HG03135 (cell line): ENCODE results near the gene UNC13D.

Experiments used
- ATAC-seq: cut with Tn5 transposase; IDR thresholded peaks from one replicate; pipeline ENCODE4 v1.9.1; 2021; ENCODE audit warnings: mild to moderate bottlenecking, moderate library complexity; ENCODE audit not compliant: unreplicated experiment

The UNC13D gene

GRCh38 chr17:75835654-75835987 lies 8.6 kb downstream of the UNC13D start:
- ATAC-seq, result no peak

GRCh38 chr17:75834928-75835653 lies 9.1 kb downstream of the UNC13D start:
- ATAC-seq, result no peak

GRCh38 chr17:75834279-75834920 lies 9.8 kb downstream of the UNC13D start:
- no peak for ATAC-seq

DNA sequence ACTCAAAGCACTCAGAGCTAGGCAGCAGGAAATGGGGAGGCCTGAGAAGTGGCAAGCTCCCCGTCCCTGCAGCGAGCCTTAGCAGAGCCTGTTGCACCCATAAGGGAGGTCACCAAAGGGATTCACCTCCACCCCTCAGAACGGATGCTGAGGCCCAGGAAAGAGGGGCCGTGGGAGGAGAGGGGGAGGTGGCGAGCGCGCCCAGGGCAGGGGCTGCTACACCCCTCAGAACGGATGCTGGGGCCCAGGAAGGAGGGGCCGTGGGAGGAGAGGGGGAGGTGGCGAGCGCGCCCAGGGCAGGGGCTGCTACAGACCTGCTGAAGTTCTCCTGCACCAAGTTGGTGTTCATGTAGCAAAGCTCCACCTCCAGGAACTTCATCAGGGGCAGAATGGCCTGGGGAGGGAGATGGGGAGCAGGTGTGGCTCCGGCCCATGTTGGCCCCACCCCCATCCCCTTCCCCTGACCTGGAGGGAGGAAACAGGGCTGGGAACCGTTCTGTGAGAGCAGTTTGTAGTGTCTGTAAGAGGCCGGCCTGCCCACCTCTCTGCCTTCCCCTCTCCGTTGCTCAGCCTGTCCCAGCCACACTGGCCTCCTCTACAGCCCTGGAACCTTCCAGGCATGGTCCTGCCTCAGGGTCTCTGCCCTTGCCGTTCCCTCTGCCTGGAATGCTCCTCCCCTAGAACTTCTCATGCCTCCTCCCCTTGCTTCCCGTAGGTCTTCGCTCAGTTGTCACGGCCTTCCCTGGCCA lies 11.4 kb downstream of the UNC13D start:
- no peak for ATAC-seq

DNA sequence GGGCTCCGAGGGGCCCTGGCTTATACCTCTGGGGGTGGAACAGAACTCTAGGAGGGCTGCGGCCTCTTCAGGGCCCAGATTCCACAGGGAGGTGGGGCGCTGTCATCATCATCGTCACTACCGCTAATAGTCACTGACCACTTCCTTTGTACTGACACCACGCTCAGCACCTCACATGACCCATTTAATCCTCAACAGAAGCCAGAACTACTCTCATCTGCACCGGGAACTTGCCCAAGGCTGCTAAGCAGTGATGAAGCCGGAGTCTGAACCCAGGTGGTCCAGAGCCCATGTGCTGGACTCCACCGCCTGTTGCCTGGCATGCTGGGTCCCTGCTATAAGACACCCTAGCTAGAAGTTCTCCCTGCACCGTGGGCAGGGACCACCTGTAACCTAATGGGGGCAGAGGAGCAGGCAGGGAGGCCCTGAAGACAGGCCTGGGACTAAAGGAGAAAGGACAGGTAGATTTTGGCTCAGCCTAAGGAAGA lies 12.0 kb downstream of the UNC13D start:
- ATAC-seq, result no peak

- ATAC-seq, result no peak
These were observed 13.1 kb downstream of the UNC13D start for GRCh38 chr17:75831032-75831571.

DNA sequence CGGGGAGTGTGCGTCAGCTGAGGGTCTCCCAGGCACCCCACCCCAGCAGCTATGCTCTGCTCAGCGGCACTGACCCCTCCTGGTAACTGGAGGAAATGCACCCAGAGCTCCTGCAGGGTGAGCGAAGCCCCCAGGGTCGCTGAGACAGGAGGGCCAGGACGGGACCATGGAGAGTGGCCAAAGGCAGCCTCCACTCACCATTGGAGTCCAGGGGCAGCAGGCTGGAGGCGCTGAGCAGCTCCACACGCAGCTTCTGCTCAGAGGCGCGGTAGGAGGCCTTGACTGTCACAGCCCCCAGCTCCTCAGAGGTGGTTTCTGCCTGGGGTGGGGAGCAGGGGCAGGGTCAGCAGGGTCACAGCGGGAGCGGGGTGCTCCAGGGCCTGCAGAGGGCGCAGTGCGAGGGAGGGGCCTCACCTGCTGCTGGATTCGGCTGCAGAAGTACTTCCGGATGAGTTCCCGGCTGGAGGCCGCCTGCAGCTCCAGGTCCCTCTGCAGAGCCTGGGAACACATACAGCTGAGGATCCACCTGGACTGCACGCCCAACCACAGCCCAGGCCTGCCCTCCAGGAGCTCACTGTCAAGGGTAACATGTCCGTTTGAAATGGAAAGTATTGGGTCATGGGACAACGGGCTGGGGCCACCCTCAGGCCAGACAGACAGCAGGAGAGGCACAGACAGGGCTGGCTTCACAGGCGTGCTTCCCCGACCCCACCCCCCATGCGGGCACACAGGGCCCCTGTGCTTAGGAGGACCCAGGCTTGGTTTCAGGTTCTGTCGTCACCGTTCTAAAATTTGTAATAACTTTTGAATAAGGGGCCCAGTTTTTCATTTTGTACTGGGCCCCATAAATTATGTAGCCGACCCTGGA lies 13.8 kb downstream of the UNC13D start:
- no peak for ATAC-seq

- no peak for ATAC-seq
These were observed 14.5 kb downstream of the UNC13D start for GRCh38 chr17:75829747-75830146.

GRCh38 chr17:75828741-75829140 lies 15.5 kb downstream of the UNC13D start:
- ATAC-seq, result no peak

GRCh38 chr17:75828076-75828400 lies 16.2 kb downstream of the UNC13D start:
- ATAC-seq, result no peak

GRCh38 chr17:75827308-75828075 lies 16.7 kb downstream of the UNC13D start:
- no peak for ATAC-seq

DNA sequence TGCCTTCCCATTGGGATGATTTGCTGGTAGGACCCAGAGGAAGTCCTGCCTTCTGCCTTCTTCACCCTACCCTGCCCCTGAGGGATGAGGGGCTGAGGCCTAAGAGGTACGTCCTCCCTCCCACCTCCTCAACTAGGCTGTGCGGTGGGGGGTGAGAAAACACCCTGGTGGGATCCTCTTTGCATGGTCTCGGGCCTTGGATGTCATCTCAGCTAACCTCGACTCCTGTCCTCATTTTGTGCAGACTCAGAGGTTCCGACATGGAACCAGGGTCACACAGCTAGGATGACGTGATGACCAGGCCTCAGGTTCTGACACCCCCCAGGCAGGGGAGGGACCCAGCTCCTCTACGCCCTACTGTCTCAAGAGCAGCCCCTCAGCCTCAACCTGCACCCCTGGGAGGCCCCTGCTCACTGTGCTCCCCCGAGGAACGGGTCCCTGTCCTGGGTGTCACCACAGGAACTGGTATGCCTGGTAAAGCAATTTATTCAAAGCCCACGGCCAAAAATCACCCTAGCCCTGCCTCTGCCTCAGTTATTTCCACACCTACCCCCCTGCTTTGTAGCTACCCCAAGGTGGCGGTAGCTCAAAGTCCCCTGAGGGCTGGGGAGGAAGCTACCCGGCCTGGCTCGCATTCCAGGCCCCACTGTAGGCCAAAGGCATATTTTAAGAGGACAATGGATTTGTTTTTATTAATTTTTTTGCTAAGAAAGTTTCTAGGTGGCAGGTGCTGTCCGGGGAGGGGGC lies 17.5 kb downstream of the UNC13D start:
- no peak for ATAC-seq

GRCh38 chr17:75825748-75826370 lies 18.3 kb downstream of the UNC13D start:
- ATAC-seq, result no peak

DNA sequence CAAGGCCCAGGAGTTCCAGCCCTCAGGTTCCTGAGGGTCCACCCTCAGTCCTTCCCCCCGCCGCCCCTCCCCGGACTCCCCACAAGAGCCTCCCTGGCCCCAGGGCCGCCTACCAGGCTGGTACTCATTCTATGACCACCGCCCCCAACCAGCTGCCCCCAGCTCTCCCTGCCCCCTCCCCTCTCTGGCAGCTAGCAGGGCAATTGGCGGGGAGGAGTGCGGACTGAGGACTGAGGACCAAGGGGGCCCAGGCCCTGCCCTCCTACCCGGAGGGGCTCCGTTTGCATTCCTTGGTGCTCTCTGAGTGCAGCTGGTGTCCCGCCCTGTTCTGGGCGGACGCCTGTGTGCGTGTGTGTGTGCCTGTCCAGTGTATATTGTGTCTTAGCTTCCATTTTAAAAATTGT lies 19.1 kb downstream of the UNC13D start:
- no peak for ATAC-seq

DNA sequence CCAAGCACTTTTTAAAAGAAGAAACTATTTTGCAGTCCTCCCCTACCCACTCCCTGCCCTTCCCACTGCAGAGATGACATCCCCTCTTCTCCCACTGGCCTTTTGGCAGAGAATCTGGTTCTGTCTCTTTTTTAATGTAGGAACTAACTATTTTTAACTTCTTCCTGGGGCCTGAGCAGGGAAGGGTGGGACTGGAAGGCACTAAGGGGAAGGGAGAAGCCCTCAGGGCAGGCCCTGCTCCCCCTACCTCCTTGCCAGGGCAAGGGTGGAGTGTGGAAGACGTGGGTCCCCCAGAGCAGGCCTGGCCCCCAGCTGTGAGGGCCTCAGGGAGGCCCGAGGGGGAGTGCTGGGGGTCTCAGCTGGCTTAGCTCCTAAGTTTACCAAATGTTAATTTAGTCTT lies 19.5 kb downstream of the UNC13D start:
- no peak for ATAC-seq

GRCh38 chr17:75824050-75824552 lies 20.1 kb downstream of the UNC13D start:
- no peak for ATAC-seq

GRCh38 chr17:75823257-75824041 lies 20.8 kb downstream of the UNC13D start:
- ATAC-seq, result no peak

DNA sequence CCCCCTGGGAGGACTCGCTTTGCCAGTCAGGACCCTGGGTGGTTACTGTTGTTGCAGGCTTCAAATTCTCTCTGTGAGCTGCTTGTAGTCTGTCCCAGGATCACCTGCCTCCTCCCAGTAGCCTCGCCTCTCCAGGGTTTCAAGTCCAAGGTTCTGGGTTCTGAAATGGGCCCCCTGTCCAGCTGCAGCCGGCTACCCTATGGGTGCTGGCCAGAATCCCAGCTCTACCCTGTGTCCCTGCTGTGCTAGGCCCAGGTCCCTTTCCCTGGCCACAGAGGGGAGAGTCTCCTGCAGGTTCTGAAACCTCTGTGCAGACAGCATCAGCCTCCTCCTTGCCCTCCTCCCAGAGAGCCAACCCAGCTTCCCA lies 21.4 kb downstream of the UNC13D start:
- ATAC-seq, result no peak
